Fibroblast of lung (primary cell): Measurements from ENCODE around the gene ATP5F1D. TPM values are rescaled to one million over a fixed set of nuclear protein-coding genes. Genes with fewer than 3 reads are reported as not detected.

Source experiments
- DNase-seq, 2 donors: peaks; one replicate each; pipeline versions ENCODE4 v3.0.0 to v3.0.0-alpha.2; 2010; ENCODE audit warnings: low read depth in 2 of 2
- H2AFZ ChIP-seq: 2 replicates; pipeline ENCODE4 v1.5.1; 2012; ENCODE audit warnings: low read length, control low read depth, inconsistent platforms
- H3K27ac ChIP-seq: 2 replicates; pipeline ENCODE4 v1.5.1; 2011; ENCODE audit warnings: low read length, control low read depth; ENCODE audit not compliant: insufficient read depth
- H3K27me3 ChIP-seq: 2 replicates; pipeline ENCODE4 v1.5.1; 2011; ENCODE audit warnings: mild to moderate bottlenecking, low read length; ENCODE audit not compliant: control insufficient read depth, insufficient read depth
- H3K36me3 ChIP-seq: 2 replicates; pipeline ENCODE4 v1.5.1; 2011; ENCODE audit warnings: low read length; ENCODE audit not compliant: control insufficient read depth, insufficient read depth
- H3K4me1 ChIP-seq: 2 replicates; pipeline ENCODE4 v1.5.1; 2011; ENCODE audit warnings: low read length; ENCODE audit not compliant: control insufficient read depth, insufficient read depth; ENCODE audit errors: extremely low read depth
- H3K4me2 ChIP-seq: 2 replicates; pipeline ENCODE4 v1.5.1; 2011; ENCODE audit warnings: low read length, control low read depth; ENCODE audit not compliant: insufficient read depth; ENCODE audit errors: extremely low read depth
- H3K4me3 ChIP-seq, 4 experiments: fragments of 200-600 bp in 1 of 4; sonication (generic) in 1 of 4; replicated peaks in 1 of 4; 2 replicates each; pipeline ENCODE4 v1.5.1; 2011 to 2016; ENCODE audit warnings: low read length in 4 of 4, low read depth in 3 of 4, mild to moderate bottlenecking in 3 of 4, control low read depth in 2 of 4, inconsistent platforms in 1 of 4, mixed read lengths in 1 of 4; ENCODE audit not compliant: insufficient read depth in 1 of 4; ENCODE audit errors: control extremely low read depth in 1 of 4
- H3K79me2 ChIP-seq: 2 replicates; pipeline ENCODE4 v1.5.1; 2012; ENCODE audit warnings: mild to moderate bottlenecking, low read length, inconsistent platforms; ENCODE audit not compliant: control insufficient read depth, insufficient read depth
- H3K9ac ChIP-seq: 2 replicates; pipeline ENCODE4 v1.5.1; 2011; ENCODE audit warnings: mild to moderate bottlenecking, low read length, control low read depth; ENCODE audit not compliant: insufficient read depth
- H3K9me3 ChIP-seq: 2 replicates; pipeline ENCODE4 v1.5.1; 2012; ENCODE audit warnings: low read depth, low read length; ENCODE audit not compliant: control insufficient read depth, insufficient read depth
- H4K20me1 ChIP-seq: 2 replicates; pipeline ENCODE4 v1.5.1; 2011; ENCODE audit warnings: low read length; ENCODE audit not compliant: control insufficient read depth, insufficient read depth; ENCODE audit errors: extremely low read depth
- CTCF ChIP-seq, 2 donors: IDR thresholded peaks in 1 of 2; conservative IDR thresholded peaks in 1 of 2; 1 replicate in 1 of 2; 2 replicates in 1 of 2; pipeline ENCODE4 v1.5.1; 2011 to 2012; ENCODE audit warnings: low read length in 2 of 2, control low read depth in 1 of 2, inconsistent platforms in 1 of 2, low read depth in 1 of 2, mild to moderate bottlenecking in 1 of 2
- EZH2 ChIP-seq: IDR thresholded peaks from 2 replicates; pipeline ENCODE4 v1.5.1; 2012; ENCODE audit warnings: low read length, control low read depth, mild to moderate bottlenecking; ENCODE audit errors: missing control alignments
- polyA plus RNA-seq, 2 donors: library from polyadenylated mRNA; depleted of rRNA in 1 of 2; stranded (reverse) in 1 of 2; unstranded in 1 of 2; fragments of >200 nt; gene quantifications; 2 replicates each; pipeline ENCODE4 v1.2.1, GENCODE V29; 2011 to 2012; ENCODE audit warnings: missing spikeins in 1 of 2
- total RNA-seq: library from RNA; depleted of rRNA; stranded (reverse); fragments of >200 nt; gene quantifications from 2 replicates; pipeline ENCODE4 v1.2.1, GENCODE V29; 2014

ATP5F1D gene
- total and polyA plus RNA-seq, 2 donors (not counting 1 experiment from before 2014, with no cell fraction given), result 20.5 to 53.8 TPM

GRCh38 chr19:1260749-1261537 is 19.4 kb downstream of the ATP5F1D start:
- Histone ChIP-seq H3K36me3 (peaks cover 17% of the 10 kb centered on the region), H3K9me3 (no peaks in the 10 kb centered on the region), H3K79me2 (peaks cover 18% of the 10 kb centered on the region), H3K27ac (peak overlapping the region; percentile 95), H3K4me1 (peaks cover 53% of the 10 kb centered on the region), H2AFZ (no peak overlapping the region), H4K20me1 (no peaks in the 10 kb centered on the region), H3K27me3 (no peaks in the 10 kb centered on the region), H3K4me3 (peak overlapping the region; percentile 50 to 72 (median 60)), H3K9ac (peak overlapping the region; percentile 92), H3K4me2 (peak overlapping the region; percentile 91)
- peak; percentile 90 to 96 for DNase-seq
- TF ChIP-seq CTCF (conservative IDR thresholded peaks at IDR 0.05 in 1 of 2, IDR thresholded peaks at IDR 0.05 in 1 of 2; ENCODE audit: low read depth in 1 of 2, low read length in 2 of 2) (no peak), EZH2 (no peak)

GRCh38 chr19:1261538-1261797 is 19.9 kb downstream of the ATP5F1D start:
- Histone ChIP-seq H3K4me1 (peaks cover 56% of the 10 kb centered on the region), H3K4me3 (peak overlapping the region; percentile 50 to 72 (median 60))
- TF ChIP-seq CTCF (conservative IDR thresholded peaks at IDR 0.05 in 1 of 2, IDR thresholded peaks at IDR 0.05 in 1 of 2; ENCODE audit: low read depth in 1 of 2, low read length in 2 of 2) (no peak), EZH2 (no peak)

GRCh38 chr19:1261798-1262622 is 20.5 kb downstream of the ATP5F1D start:
- Histone ChIP-seq H3K4me3 (peak overlapping the region in 3 of 4 experiments; percentile 50 to 72 (median 60)), H3K4me2 (peak overlapping the region; percentile 91), H2AFZ (no peak overlapping the region), H3K9ac (peak overlapping the region; percentile 92), H3K4me1 (peaks cover 54% of the 10 kb centered on the region), H3K36me3 (peaks cover 10% of the 10 kb centered on the region), H3K9me3 (no peaks in the 10 kb centered on the region), H4K20me1 (no peaks in the 10 kb centered on the region), H3K27ac (peak overlapping the region; percentile 95), H3K27me3 (no peaks in the 10 kb centered on the region), H3K79me2 (peaks cover 11% of the 10 kb centered on the region)
- TF ChIP-seq CTCF (conservative IDR thresholded peaks at IDR 0.05 in 1 of 2, IDR thresholded peaks at IDR 0.05 in 1 of 2; ENCODE audit: low read depth in 1 of 2, low read length in 2 of 2) (no peak), EZH2 (no peak)
- DNase-seq, result peak in 1 of 2 donors; percentile 83

More at GRCh38 chr19:1261538-1261797, 19.9 kb downstream of the ATP5F1D start:
- peaks cover 16% of the 10 kb centered on the region for H3K79me2 ChIP-seq
- no peaks in the 10 kb centered on the region for H3K27me3 ChIP-seq
- peak overlapping the region; percentile 91 for H3K4me2 ChIP-seq
- no peaks in the 10 kb centered on the region for H3K9me3 ChIP-seq
- peak overlapping the region; percentile 92 for H3K9ac ChIP-seq
- H4K20me1 ChIP-seq, result no peaks in the 10 kb centered on the region
- H3K36me3 ChIP-seq, result peaks cover 15% of the 10 kb centered on the region
- H2AFZ ChIP-seq, result no peak overlapping the region
- peak overlapping the region; percentile 95 for H3K27ac ChIP-seq
- no peak for DNase-seq
